ENCODE results near the gene GPR65. TPM values are rescaled to one million over a fixed set of nuclear protein-coding genes. Genes with fewer than 3 reads are reported as not detected.

Gene GPR65
- total and polyA plus RNA-seq, 10 of the 15 experiments (the other 5 are each of a cell fraction or from before 2014, with no cell fraction given): 4.4 to 14.7 (median 9.4) TPM

DNA sequence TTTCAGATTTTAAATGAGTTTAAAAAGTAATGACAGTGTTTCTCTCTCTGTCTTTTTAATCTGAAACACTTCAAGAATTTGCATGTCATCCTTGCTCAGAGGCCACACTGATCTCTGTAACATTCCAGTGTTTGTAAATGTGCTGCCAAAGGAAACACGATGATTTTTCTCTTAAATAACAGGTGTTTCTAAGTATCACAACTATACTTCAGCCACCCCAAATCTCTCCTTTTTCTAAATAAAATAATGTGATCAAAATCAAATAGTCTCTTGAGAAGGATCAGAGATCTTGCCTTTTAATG, 8.7 kb upstream of the GPR65 start:
- in situ Hi-C loops (cut with MboI): no loop called here

More for the DNA sequence above, 8.7 kb upstream of the GPR65 start:
- 93% methylated on average over 1 of the region's 1 CpG for WGBS (ENCODE audit: insufficient coverage, insufficient replicate concordance, low lambda C conversion rate, missing lambda C conversion rate)
- no peaks in the 10 kb centered on the region for H3K79me2 ChIP-seq (ENCODE audit: control insufficient read depth, insufficient read depth, low read length)
- ChIA-PET CTCF (interaction anchor here (1.8 kb wide), 1 partner anchor 13 kb away, joined by 12 read pairs; no protein-coding TSS in a partner anchor), POLR2A (interaction anchor here (5.4 kb wide), 1 partner anchor 9 kb away, joined by 122 read pairs; the partner anchor contains the start of gene GPR65), SMC1A (ENCODE audit: uncharacterized antibody, unreplicated experiment) (interaction anchor here (2.2 to 5.4 kb wide), 3 partner anchors 9 to 51 kb away, joined by 11 to 158 read pairs (median 43); partner anchors contain the start of gene GPR65), RAD21 (ENCODE audit: unreplicated experiment) (interaction anchor here (2.0 to 5.4 kb wide), 2 partner anchors 9 to 50 kb away, joined by 9 to 107 read pairs; partner anchors contain the start of gene GPR65)
- no TSS peak for BruUV-seq (replicated peaks)
- no peak overlapping the region for H3K4me2 ChIP-seq (ENCODE audit: control insufficient read depth, insufficient read depth)
- no peak for TF ChIP-seq IRF4 (IDR thresholded peaks at IDR 0.05; ENCODE audit: low read depth, low read length)
- no peak for TF ChIP-seq MEF2B (IDR thresholded peaks at IDR 0.05; ENCODE audit: partially characterized antibody, poor library complexity, severe bottlenecking)
- TF ChIP-seq PAX8 (IDR thresholded peaks at IDR 0.05): no peak
- no peak for TF ChIP-seq NR2C2 (IDR thresholded peaks at IDR 0.05; ENCODE audit: borderline replicate concordance, control insufficient read depth, insufficient read length, low read depth)
- no peak for TF ChIP-seq SIN3A (IDR thresholded peaks at IDR 0.05; ENCODE audit: low read depth, low read length)
- no peak for TF ChIP-seq CREB1 (IDR thresholded peaks at IDR 0.05; ENCODE audit: low read depth)
- TF ChIP-seq, protein P1, sequence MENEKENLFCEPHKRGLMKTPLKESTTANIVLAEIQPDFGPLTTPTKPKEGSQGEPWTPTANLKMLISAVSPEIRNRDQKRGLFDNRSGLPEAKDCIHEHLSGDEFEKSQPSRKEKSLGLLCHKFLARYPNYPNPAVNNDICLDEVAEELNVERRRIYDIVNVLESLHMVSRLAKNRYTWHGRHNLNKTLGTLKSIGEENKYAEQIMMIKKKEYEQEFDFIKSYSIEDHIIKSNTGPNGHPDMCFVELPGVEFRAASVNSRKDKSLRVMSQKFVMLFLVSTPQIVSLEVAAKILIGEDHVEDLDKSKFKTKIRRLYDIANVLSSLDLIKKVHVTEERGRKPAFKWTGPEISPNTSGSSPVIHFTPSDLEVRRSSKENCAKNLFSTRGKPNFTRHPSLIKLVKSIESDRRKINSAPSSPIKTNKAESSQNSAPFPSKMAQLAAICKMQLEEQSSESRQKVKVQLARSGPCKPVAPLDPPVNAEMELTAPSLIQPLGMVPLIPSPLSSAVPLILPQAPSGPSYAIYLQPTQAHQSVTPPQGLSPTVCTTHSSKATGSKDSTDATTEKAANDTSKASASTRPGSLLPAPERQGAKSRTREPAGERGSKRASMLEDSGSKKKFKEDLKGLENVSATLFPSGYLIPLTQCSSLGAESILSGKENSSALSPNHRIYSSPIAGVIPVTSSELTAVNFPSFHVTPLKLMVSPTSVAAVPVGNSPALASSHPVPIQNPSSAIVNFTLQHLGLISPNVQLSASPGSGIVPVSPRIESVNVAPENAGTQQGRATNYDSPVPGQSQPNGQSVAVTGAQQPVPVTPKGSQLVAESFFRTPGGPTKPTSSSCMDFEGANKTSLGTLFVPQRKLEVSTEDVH (IDR thresholded peaks at IDR 0.05; ENCODE audit: low read depth, partially characterized antibody): no peak
- TF ChIP-seq, protein P2, sequence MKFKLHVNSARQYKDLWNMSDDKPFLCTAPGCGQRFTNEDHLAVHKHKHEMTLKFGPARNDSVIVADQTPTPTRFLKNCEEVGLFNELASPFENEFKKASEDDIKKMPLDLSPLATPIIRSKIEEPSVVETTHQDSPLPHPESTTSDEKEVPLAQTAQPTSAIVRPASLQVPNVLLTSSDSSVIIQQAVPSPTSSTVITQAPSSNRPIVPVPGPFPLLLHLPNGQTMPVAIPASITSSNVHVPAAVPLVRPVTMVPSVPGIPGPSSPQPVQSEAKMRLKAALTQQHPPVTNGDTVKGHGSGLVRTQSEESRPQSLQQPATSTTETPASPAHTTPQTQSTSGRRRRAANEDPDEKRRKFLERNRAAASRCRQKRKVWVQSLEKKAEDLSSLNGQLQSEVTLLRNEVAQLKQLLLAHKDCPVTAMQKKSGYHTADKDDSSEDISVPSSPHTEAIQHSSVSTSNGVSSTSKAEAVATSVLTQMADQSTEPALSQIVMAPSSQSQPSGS (IDR thresholded peaks at IDR 0.05; ENCODE audit: low read length): no peak
- no peak for TF ChIP-seq NFYB (IDR thresholded peaks at IDR 0.05; ENCODE audit: insufficient read depth, low read depth, low read length)
- no peak for TF ChIP-seq HDGF (IDR thresholded peaks at IDR 0.05)
- no peak overlapping the region for H3K4me3 ChIP-seq
- H2AFZ ChIP-seq (ENCODE audit: control insufficient read depth, low read depth, low read length): no peak overlapping the region
- peak overlapping the region; percentile 78 for H3K27ac ChIP-seq (ENCODE audit: control insufficient read depth, insufficient read depth)
- no peaks in the 10 kb centered on the region for H3K36me3 ChIP-seq (ENCODE audit: control insufficient read depth in 2 of 2, insufficient read depth in 2 of 2, low read length in 1 of 2)
- no peaks in the 10 kb centered on the region; the same call in 1 of the 3 replicates for H3K9me3 ChIP-seq (replicated peaks; ENCODE audit: control insufficient read depth, insufficient read depth, low read length)
- no peaks in the 10 kb centered on the region for H3K27me3 ChIP-seq (replicated peaks in 1 of 2; ENCODE audit: control insufficient read depth in 2 of 2, insufficient read depth in 2 of 2, low read length in 1 of 2)
- intact Hi-C loops (cut with micrococcal nuclease; ENCODE audit: unreplicated experiment): loop anchor here (10.0 kb wide), 1 partner anchor 1959 kb away; the partner anchor contains the start of genes EFCAB11 and TDP1
- peak overlapping the region; percentile 15; the same call in 1 of the 2 replicates for H3K9ac ChIP-seq (ENCODE audit: control insufficient read depth, insufficient read depth, low read length)
- H3K4me1 ChIP-seq (ENCODE audit: control insufficient read depth, insufficient read depth, low read length): peaks cover 26% of the 10 kb centered on the region
- FAIRE-seq (no peak), DNase-seq (ENCODE audit: low read depth, low spot score) (no peak), ATAC-seq (no peak)
- H4K20me1 ChIP-seq (ENCODE audit: control insufficient read depth, insufficient read depth): no peaks in the 10 kb centered on the region

Data from GM12878 (cell line).